Pancreas (tissue), 10 donors: ENCODE results near the gene ALDH1L1. TPM values are rescaled to one million over a fixed set of nuclear protein-coding genes. Genes with fewer than 3 reads are reported as not detected.

Source experiments
- ATAC-seq, 4 donors: fragments of 200-7000 bp; cut with Tn5 transposase; one replicate each; pipeline versions ENCODE4 v1.8.0 to v1.9.1; 2020; ENCODE audit warnings: mild to moderate bottlenecking in 4 of 4, moderate library complexity in 4 of 4
- DNase-seq, 6 donors: peaks; one replicate each; pipeline ENCODE4 v3.0.0-alpha.2; 2020
- FAIRE-seq: peaks from 2 replicates; lab custom pipeline; 2012; peaks lifted over from hg19 to GRCh38; lab: Jason Lieb, UNC
- H3K27ac ChIP-seq, 4 donors: fragments of 200-600 bp; sonication (generic); 1 replicate in 3 of 4; 2 replicates in 1 of 4; pipeline versions ENCODE4 v1.5.0 to v1.8.0; 2020
- H3K27me3 ChIP-seq, 4 donors: fragments of 200-600 bp; one replicate each; pipeline ENCODE4 v1.8.0; 2021
- H3K36me3 ChIP-seq, 3 donors: fragments of 200-600 bp; sonication (generic) in 1 of 3; one replicate each; pipeline versions ENCODE4 v1.5.0 to v1.8.0; 2020 to 2021
- H3K4me1 ChIP-seq, 3 donors: fragments of 200-600 bp; one replicate each; pipeline ENCODE4 v1.8.0; 2021
- H3K4me3 ChIP-seq, 4 donors: fragments of 200-600 bp; sonication (generic) in 2 of 4; one replicate each; pipeline versions ENCODE4 v1.5.0 to v1.8.0; 2020 to 2021
- H3K9me3 ChIP-seq, 4 donors: fragments of 200-600 bp; one replicate each; pipeline ENCODE4 v1.8.0; 2021
- CTCF ChIP-seq, 4 donors: fragments of 200-600 bp; sonication (generic) in 3 of 4; IDR thresholded peaks; one replicate each; pipeline versions ENCODE4 v1.5.0 to v1.8.0; 2021; ENCODE audit warnings: antibody characterized with exemption in 4 of 4
- WGBS, 2 donors: extraction: QIAGEN DNeasy Blood & Tissue Kit; methylation state at CpG; one replicate each; pipeline ENCODE4 v1.1.7; 2013; 5-methylcytosine and 5-hydroxymethylcytosine counted together
- intact Hi-C, 3 donors: fragments of 100-400 bp; cut with DNase I; formaldehyde crosslinking; loops; one replicate each; pipeline versions ENCODE4 v1.11.1 to v1.14.2; 2022
- polyA plus RNA-seq, 2 donors: library from polyadenylated mRNA; stranded (reverse); fragments of 200-250 nt; gene quantifications; one replicate each; pipeline ENCODE4 v1.2.3, GENCODE V29; 2013
- total RNA-seq, 6 donors: library from RNA; stranded (reverse); fragmentation: NEBNext Ultra II Directional in 4 of 6; extraction: Animal tissue kit (Norgen Biotek cat#: 25700) in 4 of 6; gene quantifications; one replicate each; pipeline versions ENCODE4 v1.2.1 to v1.2.4, GENCODE V29; 2021 to 2023
- donor health status: healthy with polysubstance abuse.
- donor health status: DM: no; HTN: no; CAD: no; lungs with moderate emphysema.
- donor health status: DM: no; HTN: no; CAD: no.
- donor health status: control.
- donor health status: control.
- donor health status: Bipolar disorder and iron deficiency.
- donor health status: DM: yes; HTN: yes; CAD: no.
- donor health status: DM: no; HTN: no; CAD: no.
- donor health status: DM: no; HTN: no; CAD: no.
- donor health status: DM: yes; HTN: yes; CAD: no.

ALDH1L1 gene
- total and polyA plus RNA-seq, 8 donors, result 15.4 to 46.3 (median 36.9) TPM

GRCh38 chr3:126102530-126102951, 77.8 kb downstream of the ALDH1L1 start:
- Histone ChIP-seq H3K4me3 (no peak overlapping the region), H3K27me3 (no peaks in the 10 kb centered on the region), H3K9me3 (no peaks in the 10 kb centered on the region), H3K36me3 (no peaks in the 10 kb centered on the region), H3K27ac (no peak overlapping the region), H3K4me1 (no peaks in the 10 kb centered on the region)
- FAIRE-seq (no peak), DNase-seq (no peak), ATAC-seq (peak in 3 of 4 donors; percentile 18 to 38 (median 22))
- intact Hi-C loops, result no loop called here
- no peak for TF ChIP-seq CTCF (IDR thresholded peaks at IDR 0.05)
- WGBS, 2 donors, result 59 to 86% methylated on average over 5 of the region's 5 CpGs

- no peak overlapping the region for H3K4me3 ChIP-seq
- H3K27ac ChIP-seq, result no peak overlapping the region
- FAIRE-seq (no peak), ATAC-seq (no peak), DNase-seq (no peak)
- intact Hi-C loops, result no loop called here
- H3K9me3 ChIP-seq, result no peaks in the 10 kb centered on the region
- H3K36me3 ChIP-seq, result no peaks in the 10 kb centered on the region
- no peaks in the 10 kb centered on the region for H3K27me3 ChIP-seq
- H3K4me1 ChIP-seq, result no peaks in the 10 kb centered on the region
- WGBS, 2 donors, result 77 to 87% methylated on average over 7 to 8 of the region's 8 CpGs
- TF ChIP-seq CTCF (IDR thresholded peaks at IDR 0.05), result no peak
Measured at GRCh38 chr3:126102011-126102410, 78.4 kb downstream of the ALDH1L1 start.

GRCh38 chr3:126101521-126101982, 78.8 kb downstream of the ALDH1L1 start:
- Histone ChIP-seq H3K27me3 (no peaks in the 10 kb centered on the region), H3K9me3 (no peaks in the 10 kb centered on the region), H3K4me3 (no peak overlapping the region), H3K36me3 (no peaks in the 10 kb centered on the region), H3K4me1 (no peaks in the 10 kb centered on the region), H3K27ac (no peak overlapping the region)
- no peak for TF ChIP-seq CTCF (IDR thresholded peaks at IDR 0.05)
- 89 to 92% methylated on average over 10 of the region's 10 CpGs for WGBS, 2 donors
- ATAC-seq, result no peak
- FAIRE-seq, result no peak
- DNase-seq, result no peak
- intact Hi-C loops, result no loop called here

GRCh38 chr3:126100634-126101301, 79.6 kb downstream of the ALDH1L1 start:
- Histone ChIP-seq H3K4me3 (no peak overlapping the region), H3K36me3 (no peaks in the 10 kb centered on the region), H3K4me1 (no peaks in the 10 kb centered on the region), H3K27me3 (no peaks in the 10 kb centered on the region), H3K9me3 (no peaks in the 10 kb centered on the region), H3K27ac (no peak overlapping the region)
- ATAC-seq (no peak), FAIRE-seq (no peak), DNase-seq (peak in 1 of 6 donors; percentile 55)
- no peak for TF ChIP-seq CTCF (IDR thresholded peaks at IDR 0.05)
- 82% methylated on average over 18 of the region's 18 CpGs for WGBS, 2 donors
- intact Hi-C loops, result no loop called here

GRCh38 chr3:126100269-126100633, 80.1 kb downstream of the ALDH1L1 start:
- no peaks in the 10 kb centered on the region for H3K4me1 ChIP-seq

More at GRCh38 chr3:126100269-126100633, 80.1 kb downstream of the ALDH1L1 start:
- Histone ChIP-seq H3K36me3 (no peaks in the 10 kb centered on the region), H3K9me3 (no peaks in the 10 kb centered on the region), H3K27me3 (no peaks in the 10 kb centered on the region), H3K4me3 (no peak overlapping the region), H3K27ac (no peak overlapping the region)
- ATAC-seq (no peak), DNase-seq (no peak), FAIRE-seq (no peak)
- intact Hi-C loops, result no loop called here
- WGBS, 2 donors, result 89 to 91% methylated on average over 4 of the region's 4 CpGs
- no peak for TF ChIP-seq CTCF (IDR thresholded peaks at IDR 0.05)
